Stimulated activated naive CD8-positive, alpha-beta T cell treated with anti-CD3 and anti-CD28 coated beads, Interleukin-15, Interleukin-2, amounts not matched to agents 100 ng/mL and 50 ng/mL, for 24 hours (primary cell): ENCODE results near the gene PEF1.

ENCODE experiments used
- H3K27ac Mint-ChIP-seq: one replicate; pipeline ENCODE4 v1.8.0; 2021; ENCODE audit warnings: mild to moderate bottlenecking, mixed read lengths
- H3K27me3 Mint-ChIP-seq: one replicate; pipeline ENCODE4 v1.8.0; 2021; ENCODE audit warnings: mixed read lengths
- H3K36me3 Mint-ChIP-seq: one replicate; pipeline ENCODE4 v1.8.0; 2021; ENCODE audit warnings: low read depth, mixed read lengths
- H3K4me1 Mint-ChIP-seq: one replicate; pipeline ENCODE4 v1.8.0; 2021; ENCODE audit warnings: low read depth, mixed read lengths
- H3K4me3 Mint-ChIP-seq: one replicate; pipeline ENCODE4 v1.8.0; 2021; ENCODE audit warnings: mild to moderate bottlenecking, mixed read lengths
- H3K9me3 Mint-ChIP-seq: one replicate; pipeline ENCODE4 v1.8.0; 2021; ENCODE audit warnings: mixed read lengths

The PEF1 gene

DNA sequence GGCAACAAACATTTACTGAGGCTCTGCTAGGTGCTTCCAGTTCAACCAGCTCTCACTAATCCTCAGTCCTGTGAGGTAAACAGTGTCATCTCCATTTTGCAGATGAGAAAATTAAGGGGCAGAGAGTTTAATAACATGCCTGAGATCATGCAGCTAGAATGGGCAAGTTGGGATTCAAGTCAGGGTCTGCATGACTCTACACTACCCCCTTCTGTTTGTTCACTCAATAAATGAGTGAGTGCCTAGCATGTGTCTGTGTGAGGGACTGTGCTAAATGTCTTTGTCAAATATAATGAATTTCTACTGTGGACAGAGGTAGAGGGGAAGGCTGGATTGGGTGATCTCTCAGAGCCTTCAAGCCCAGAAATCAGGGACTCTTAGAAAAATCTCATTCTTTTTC is 4.5 kb downstream of the PEF1 start:
- H3K4me1 Mint-ChIP-seq, result peaks cover 37% of the 10 kb centered on the region
- H3K4me3 Mint-ChIP-seq, result no peak overlapping the region
- H3K27ac Mint-ChIP-seq, result no peak overlapping the region
- no peaks in the 10 kb centered on the region for H3K9me3 Mint-ChIP-seq
- peaks cover 4% of the 10 kb centered on the region for H3K36me3 Mint-ChIP-seq
- H3K27me3 Mint-ChIP-seq, result no peaks in the 10 kb centered on the region

DNA sequence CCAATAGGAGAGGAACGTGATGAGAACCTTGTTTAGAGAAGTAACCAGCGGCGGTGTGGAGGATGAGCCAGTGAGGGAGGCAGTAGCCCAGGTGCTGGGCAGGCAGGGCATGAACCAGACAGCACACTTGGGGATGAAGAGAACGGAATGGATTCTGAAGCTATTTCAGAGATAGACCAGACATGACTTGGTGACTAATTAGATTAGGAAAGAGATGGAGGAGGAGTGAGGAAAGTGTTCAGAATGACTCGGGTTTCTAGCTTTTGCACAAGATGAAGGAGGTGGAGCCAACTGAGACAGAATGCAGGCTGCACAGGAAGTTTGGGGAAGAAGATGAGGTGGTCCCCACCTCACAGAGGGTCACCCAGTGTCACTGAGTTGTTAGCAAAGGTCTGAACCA is 5.1 kb downstream of the PEF1 start:
- Mint-ChIP-seq H3K4me1 (peaks cover 32% of the 10 kb centered on the region), H3K36me3 (peaks cover 4% of the 10 kb centered on the region), H3K4me3 (no peak overlapping the region), H3K9me3 (no peaks in the 10 kb centered on the region), H3K27me3 (no peaks in the 10 kb centered on the region), H3K27ac (no peak overlapping the region)

DNA sequence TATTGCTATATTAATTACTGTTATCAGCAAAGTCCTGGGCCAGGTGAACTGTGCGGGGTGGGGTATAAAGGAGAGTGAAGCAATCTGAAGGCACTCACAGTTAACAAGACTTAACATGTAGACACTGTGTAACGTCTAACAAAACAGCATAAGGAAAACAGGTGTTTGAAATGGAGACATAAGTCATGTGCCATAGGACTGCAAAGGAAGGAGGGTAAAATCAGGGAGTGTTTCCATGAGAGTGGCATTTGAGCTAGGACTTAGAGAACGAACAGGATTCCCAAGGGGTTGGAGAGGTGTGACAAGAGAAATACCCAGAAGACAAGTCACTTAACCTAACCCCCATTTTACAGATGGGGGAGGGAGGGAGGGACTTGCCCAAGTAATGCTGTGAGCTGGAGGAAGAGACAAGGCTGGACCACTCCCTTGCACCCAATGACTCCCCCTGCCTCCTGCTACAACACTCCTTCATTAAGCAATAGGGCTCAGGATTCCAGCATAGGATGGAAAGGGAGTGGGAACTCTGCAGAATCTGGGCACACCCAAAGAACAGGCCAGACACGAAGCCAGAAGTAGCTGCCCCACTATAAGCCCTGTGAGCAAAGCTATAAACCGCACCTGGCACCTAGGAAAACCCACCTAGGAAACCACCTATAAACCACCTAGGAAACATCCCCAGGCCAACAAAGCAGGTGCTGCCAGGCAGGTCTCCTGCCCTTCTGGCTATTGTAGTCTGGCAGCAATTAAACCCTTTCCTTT is 6.6 kb downstream of the PEF1 start:
- Mint-ChIP-seq H3K4me1 (peaks cover 25% of the 10 kb centered on the region), H3K9me3 (no peaks in the 10 kb centered on the region), H3K4me3 (no peak overlapping the region), H3K27me3 (no peaks in the 10 kb centered on the region), H3K36me3 (peaks cover 4% of the 10 kb centered on the region), H3K27ac (no peak overlapping the region)

DNA sequence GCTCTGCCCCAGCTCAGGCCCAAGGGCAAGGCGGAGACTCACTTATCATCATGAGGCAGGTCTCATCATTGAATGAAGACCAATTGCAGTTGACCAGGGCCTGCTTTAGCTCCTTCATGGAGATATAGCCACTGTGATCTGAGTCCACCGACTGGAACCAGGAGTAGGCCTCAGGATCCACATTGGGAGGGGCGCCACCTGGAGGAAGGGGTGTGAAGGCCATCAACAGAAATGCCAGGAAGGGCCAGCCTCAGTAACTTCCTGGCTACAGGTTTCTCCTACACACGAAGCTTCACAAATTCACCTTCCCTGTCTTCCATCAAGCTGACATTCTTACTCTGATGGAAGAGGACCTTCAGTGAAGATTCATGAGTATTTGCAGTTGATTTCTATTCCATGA is 11.6 kb downstream of the PEF1 start:
- Mint-ChIP-seq H3K4me3 (no peak overlapping the region), H3K27ac (no peak overlapping the region), H3K36me3 (peaks cover 32% of the 10 kb centered on the region), H3K27me3 (no peaks in the 10 kb centered on the region), H3K4me1 (peaks cover 18% of the 10 kb centered on the region), H3K9me3 (no peaks in the 10 kb centered on the region)

DNA sequence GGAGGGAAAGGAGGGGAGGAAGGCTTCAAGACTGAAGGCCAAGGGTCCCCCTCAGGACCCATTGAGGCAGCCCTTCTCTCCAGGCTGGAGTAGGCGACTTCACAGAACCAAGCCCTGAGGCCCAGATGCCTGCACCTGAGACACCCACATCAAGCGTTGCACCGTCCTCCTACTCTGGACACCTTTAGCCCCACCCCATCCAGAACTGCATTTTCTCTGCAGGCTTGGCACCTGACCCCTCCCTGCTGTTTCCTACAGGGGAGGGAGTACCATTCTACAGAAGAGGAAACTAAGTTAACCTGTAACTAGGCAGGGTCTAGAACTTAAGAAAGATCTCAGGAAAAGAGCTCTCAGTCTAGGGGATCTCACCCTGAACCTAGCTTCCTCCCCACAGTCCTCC is 12.0 kb downstream of the PEF1 start:
- H3K27me3 Mint-ChIP-seq, result no peaks in the 10 kb centered on the region
- H3K36me3 Mint-ChIP-seq, result peaks cover 32% of the 10 kb centered on the region

DNA sequence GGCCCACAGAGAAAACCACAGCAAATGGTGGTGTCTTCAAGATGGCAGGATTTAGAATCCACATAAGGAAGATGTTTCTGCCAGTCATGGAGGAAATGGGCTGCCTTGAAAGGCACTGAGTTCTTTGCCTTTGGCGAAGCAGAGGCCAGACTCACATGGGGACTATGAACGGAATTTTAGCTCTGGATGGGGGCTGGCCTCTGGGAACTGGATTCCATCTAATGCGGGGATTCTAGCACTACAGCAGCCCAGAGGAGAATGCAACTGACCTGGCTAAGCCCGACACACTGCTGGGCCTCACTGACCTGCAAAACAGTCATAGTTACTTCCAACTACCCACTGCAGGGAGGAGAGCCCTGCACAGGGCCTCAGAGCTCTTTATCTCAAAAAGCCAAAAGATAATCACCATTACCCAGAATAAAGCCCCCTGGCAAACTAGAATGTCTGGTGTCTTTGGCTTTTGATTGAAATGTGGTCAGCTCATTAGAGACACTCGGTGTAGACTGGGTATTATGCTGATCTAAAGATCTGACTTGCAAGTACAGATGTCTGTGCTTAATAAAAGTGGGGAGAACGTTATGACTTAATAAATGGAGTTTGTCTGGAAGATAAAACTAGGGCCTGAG is 15.6 kb downstream of the PEF1 start:
- H3K27ac Mint-ChIP-seq, result no peak overlapping the region
- no peaks in the 10 kb centered on the region for H3K9me3 Mint-ChIP-seq
- H3K4me3 Mint-ChIP-seq, result no peak overlapping the region
- peaks cover 34% of the 10 kb centered on the region for H3K36me3 Mint-ChIP-seq
- peaks cover 6% of the 10 kb centered on the region for H3K4me1 Mint-ChIP-seq
- H3K27me3 Mint-ChIP-seq, result no peaks in the 10 kb centered on the region

More for the DNA sequence above, 12.0 kb downstream of the PEF1 start:
- H3K4me1 Mint-ChIP-seq, result peaks cover 13% of the 10 kb centered on the region
- H3K27ac Mint-ChIP-seq, result no peak overlapping the region
- no peaks in the 10 kb centered on the region for H3K9me3 Mint-ChIP-seq
- H3K4me3 Mint-ChIP-seq, result no peak overlapping the region

DNA sequence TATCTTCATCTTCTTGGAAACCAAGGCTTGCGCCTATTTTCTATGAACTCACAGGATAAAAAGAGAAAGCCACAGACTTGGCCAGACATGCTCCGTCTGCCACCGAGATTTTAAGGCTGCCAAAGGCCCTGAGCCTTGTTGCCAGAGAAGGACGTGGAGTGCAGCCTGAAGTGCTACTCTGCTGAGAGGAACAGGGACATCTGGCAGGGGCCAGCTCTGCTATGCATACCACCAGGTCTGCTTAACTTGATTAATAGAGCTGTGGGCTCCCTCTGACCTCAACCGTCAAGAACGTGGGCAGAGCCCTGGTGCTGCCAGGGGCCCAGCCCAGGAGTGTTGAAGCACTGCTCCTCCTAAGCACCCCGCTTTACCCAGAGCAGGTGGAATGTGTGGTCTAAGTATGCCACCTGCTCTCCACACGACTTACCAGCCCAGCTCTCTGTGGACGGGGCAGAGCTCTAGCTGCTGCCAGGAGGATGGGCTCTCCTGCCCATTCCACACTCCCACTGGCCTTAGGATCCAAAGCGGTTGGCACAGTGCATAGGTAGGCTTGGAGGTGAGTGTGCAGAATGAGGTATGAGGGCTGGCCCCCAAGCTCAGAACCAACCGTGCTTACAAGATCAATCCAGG is 16.6 kb downstream of the PEF1 start:
- H3K36me3 Mint-ChIP-seq, result peaks cover 40% of the 10 kb centered on the region
- no peaks in the 10 kb centered on the region for H3K27me3 Mint-ChIP-seq
- no peak overlapping the region for H3K27ac Mint-ChIP-seq
- H3K4me3 Mint-ChIP-seq, result no peak overlapping the region
- H3K9me3 Mint-ChIP-seq, result no peaks in the 10 kb centered on the region
- peaks cover 10% of the 10 kb centered on the region for H3K4me1 Mint-ChIP-seq

DNA sequence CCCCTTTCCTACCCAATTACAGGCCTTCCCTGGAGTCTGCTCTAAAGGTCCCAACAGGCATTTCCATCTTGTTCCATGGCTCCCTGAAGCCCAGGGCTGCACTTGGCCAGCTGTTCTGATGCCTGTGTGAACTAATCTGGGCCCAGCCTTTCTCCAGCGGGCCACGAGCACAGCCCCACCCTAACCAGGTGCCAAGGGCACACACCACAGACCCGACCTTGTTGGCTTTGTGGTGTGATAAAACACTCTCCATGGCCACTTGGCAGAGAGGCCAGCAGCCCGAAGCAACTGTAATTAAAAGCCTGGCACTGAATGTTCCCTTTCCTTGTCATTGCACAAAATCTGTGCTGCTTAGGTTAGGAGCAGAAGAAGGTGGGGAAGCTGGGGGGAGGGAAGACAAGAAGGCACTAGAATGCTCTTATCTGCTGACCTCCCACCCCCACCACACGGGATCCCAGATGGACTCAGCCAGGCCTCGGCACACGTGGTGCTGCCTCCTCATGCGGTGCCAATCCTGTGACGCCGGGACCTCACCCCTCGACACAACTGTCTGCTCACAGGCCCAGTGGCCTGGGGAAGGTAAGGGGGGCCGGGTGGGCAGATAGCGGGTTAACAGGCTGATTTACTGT is 17.3 kb downstream of the PEF1 start:
- Mint-ChIP-seq H3K27me3 (no peaks in the 10 kb centered on the region), H3K9me3 (no peaks in the 10 kb centered on the region), H3K4me3 (no peak overlapping the region), H3K27ac (no peak overlapping the region), H3K36me3 (peaks cover 40% of the 10 kb centered on the region), H3K4me1 (peaks cover 10% of the 10 kb centered on the region)

DNA sequence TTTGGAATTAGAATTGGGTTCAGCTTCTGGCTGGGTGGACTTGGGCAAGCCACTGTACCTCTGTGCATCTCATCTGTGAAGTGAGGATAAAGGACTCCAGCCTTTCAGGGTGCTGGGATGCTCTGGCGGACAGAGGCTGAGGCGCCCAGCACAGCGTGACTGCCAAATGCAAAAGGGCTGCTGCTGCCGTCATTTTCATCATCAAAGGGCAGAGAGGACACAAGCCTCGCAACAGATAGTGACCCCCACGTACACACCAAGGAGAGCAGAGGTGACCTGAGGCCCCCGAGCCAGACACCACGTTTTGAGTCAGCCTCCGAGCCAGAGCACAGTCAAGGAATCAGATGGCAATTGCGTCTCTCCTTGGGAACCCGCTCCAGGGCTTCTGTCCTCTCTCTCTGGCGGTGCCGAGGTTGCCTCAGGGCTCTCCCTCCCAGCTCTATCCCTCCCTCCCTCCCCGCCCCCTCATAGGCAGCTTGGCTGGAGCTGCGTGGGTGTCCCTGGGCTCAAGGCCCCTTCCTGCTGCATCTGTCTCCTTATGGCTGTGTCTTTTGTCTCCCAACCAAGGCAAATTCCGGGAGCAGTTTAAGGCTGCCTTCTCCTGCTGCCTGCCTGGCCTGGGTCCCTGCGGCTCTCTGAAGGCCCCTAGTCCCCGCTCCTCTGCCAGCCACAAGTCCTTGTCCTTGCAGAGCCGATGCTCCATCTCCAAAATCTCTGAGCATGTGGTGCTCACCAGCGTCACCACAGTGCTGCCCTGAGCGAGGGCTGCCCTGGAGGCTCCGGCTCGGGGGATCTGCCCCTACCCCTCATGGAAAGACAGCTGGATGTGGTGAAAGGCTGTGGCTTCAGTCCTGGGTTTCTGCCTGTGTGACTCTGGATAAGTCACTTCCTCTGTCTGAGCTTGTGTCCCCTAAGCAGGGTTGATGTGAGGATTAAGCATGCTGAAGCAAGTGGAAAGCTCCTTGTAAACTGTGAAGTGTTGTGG is 18.2 kb downstream of the PEF1 start:
- Mint-ChIP-seq H3K27me3 (no peaks in the 10 kb centered on the region), H3K9me3 (no peaks in the 10 kb centered on the region), H3K4me1 (peaks cover 10% of the 10 kb centered on the region), H3K4me3 (no peak overlapping the region), H3K36me3 (peaks cover 39% of the 10 kb centered on the region), H3K27ac (peak overlapping the region; percentile 45)

DNA sequence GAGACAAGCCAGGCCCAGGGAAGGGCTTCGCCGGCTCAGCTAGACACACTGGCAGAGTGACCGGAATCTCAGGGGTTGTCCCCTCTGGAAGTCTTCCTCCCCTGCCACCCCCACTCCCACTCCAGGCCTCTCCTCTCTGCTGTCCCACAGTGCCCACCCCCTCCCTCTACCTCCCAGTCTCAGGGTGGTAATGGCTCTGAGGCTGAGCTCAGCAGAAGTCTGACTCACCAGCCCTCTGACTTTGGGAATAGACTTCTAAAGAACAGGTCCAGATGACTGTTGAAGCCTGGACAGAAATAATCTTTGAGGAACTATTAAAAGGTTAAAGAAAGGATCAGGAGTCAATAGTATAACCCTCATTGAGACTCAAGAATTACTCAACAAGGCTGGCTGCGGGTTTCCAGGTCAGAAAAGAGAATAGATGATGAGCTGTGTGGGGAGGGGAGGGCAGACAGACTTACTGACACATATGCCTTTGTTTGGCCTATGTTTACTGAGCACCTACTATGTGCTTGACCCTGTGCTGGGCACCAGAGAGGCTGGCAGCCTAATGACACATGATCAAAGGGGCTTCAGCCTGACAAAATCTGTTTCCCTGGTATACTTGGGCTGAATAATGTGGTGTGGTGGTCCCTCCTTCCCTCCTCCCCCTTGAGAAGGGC is 19.0 kb downstream of the PEF1 start:
- Mint-ChIP-seq H3K36me3 (peaks cover 32% of the 10 kb centered on the region), H3K27me3 (no peaks in the 10 kb centered on the region), H3K4me1 (peaks cover 10% of the 10 kb centered on the region), H3K9me3 (no peaks in the 10 kb centered on the region), H3K27ac (no peak overlapping the region), H3K4me3 (no peak overlapping the region)

DNA sequence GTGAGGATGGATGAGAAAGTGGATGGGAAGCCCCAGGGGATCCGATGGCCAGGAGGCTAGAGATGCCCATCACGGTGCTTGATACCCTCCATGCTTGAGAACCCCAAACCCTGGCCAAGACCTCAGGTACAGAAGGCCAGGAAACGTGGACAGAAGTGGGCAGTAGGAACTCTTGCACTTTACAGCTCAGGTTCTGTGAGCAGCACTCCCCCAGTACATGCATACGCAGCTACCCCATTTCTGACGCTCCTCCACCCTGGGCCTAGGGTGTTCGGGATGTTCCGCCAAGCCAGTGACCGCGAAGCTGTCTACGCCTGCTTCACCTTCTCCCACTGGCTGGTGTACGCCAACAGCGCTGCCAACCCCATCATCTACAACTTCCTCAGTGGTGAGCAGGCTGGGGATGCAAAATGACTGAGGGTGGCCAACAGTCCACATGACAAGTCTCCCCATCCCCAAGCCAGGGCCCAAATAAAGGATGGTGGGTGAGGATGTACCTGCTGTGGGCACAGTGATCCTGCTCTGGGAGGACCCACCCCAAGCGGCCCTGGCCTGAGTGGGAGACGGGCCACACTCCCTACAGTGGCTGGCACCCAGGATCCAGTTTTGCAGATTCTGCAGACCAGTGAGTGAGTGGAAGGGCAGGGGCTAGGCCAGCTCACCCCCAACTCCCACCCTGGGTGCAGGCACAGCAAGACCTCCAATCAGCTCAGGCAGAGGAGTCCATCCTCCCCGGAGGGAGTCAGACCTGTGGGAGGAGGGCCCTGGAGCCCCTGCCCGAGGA is 19.8 kb downstream of the PEF1 start:
- Mint-ChIP-seq H3K36me3 (peaks cover 24% of the 10 kb centered on the region), H3K27ac (no peak overlapping the region), H3K9me3 (no peaks in the 10 kb centered on the region), H3K27me3 (no peaks in the 10 kb centered on the region), H3K4me3 (no peak overlapping the region), H3K4me1 (peaks cover 10% of the 10 kb centered on the region)

DNA sequence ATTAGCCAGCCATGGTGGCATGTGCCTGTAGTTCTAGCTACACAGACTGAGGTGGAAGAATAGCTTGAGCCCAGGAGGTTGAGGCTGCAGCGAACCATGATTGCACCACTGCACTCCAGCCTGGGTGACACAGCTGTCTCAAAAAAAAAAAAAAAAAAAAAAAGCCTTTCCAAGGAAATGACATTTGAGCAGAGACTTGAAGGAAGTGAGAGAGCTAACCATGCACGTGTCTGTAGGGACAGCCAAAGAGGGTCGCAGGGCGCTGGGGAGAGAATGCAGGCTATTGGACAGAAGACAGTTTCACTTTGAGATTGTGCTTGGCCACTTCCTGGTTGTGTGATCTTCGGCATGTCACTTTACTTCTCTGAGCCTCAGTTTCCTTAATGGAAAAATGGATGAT is 20.4 kb downstream of the PEF1 start:
- H3K9me3 Mint-ChIP-seq, result no peaks in the 10 kb centered on the region
- peaks cover 10% of the 10 kb centered on the region for H3K4me1 Mint-ChIP-seq
- H3K27me3 Mint-ChIP-seq, result peaks cover under 1% of the 10 kb centered on the region
- no peak overlapping the region for H3K4me3 Mint-ChIP-seq
- no peak overlapping the region for H3K27ac Mint-ChIP-seq
- peaks cover 19% of the 10 kb centered on the region for H3K36me3 Mint-ChIP-seq

DNA sequence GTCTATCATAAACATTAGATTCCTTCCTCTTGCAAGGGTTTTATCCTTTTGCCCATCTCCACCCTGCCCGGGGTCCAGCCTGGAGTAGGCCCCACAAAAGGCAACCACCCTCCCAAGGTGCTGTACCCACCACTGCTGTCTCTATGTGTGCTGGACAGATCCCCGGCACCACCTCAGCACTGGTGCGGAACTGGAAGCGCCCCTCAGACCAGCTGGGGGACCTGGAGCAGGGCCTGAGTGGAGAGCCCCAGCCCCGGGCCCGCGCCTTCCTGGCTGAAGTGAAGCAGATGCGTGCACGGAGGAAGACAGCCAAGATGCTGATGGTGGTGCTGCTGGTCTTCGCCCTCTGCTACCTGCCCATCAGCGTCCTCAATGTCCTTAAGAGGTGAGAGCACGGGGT is 21.3 kb downstream of the PEF1 start:
- no peak overlapping the region for H3K4me3 Mint-ChIP-seq
- H3K27me3 Mint-ChIP-seq, result peaks cover 9% of the 10 kb centered on the region
- H3K36me3 Mint-ChIP-seq, result peaks cover 13% of the 10 kb centered on the region
- no peak overlapping the region for H3K27ac Mint-ChIP-seq
- H3K4me1 Mint-ChIP-seq, result peaks cover 10% of the 10 kb centered on the region
- H3K9me3 Mint-ChIP-seq, result no peaks in the 10 kb centered on the region
